H1 (cell line): Measurements from ENCODE around the gene PHLDA2. TPM values are rescaled to one million over a fixed set of nuclear protein-coding genes. Genes with fewer than 3 reads are reported as not detected.

Experiments used
- CTCF ChIA-PET: fragments of 300-600 bp; sonication (Branson Sonifier 250); formaldehyde crosslinking; loops from one replicate; lab custom pipeline; 2021; ENCODE audit not compliant: partially characterized antibody; lab: Charles Lee
- POLR2A ChIA-PET: fragments of 300-600 bp; sonication (Branson Sonifier 250); formaldehyde crosslinking; loops from one replicate; lab custom pipeline; 2021; ENCODE audit warnings: inconsistent platforms; ENCODE audit not compliant: partially characterized antibody; lab: Charles Lee
- DNase-seq, 2 experiments: peaks; one replicate each; pipeline versions ENCODE4 v3.0.0 to v3.0.0-alpha.2; 2010 to 2022; ENCODE audit warnings: low spot score in 2 of 2, low read depth in 1 of 2, mixed read lengths in 1 of 2
- FAIRE-seq: peaks from 2 replicates; lab custom pipeline; 2011; peaks lifted over from hg19 to GRCh38; lab: Jason Lieb, UNC
- H2AFZ ChIP-seq: 2 replicates; pipeline ENCODE4 v1.8.1; 2012; ENCODE audit warnings: low read length, inconsistent platforms
- H2AK5ac ChIP-seq: 2 replicates; pipeline ENCODE4 v1.6.1; 2013; ENCODE audit warnings: low read depth, low read length
- H2BK120ac ChIP-seq: replicated peaks from 2 replicates; pipeline ENCODE3; 2013; ENCODE audit warnings: low read depth, low read length, inconsistent platforms
- H2BK12ac ChIP-seq: 2 replicates; pipeline ENCODE4 v1.6.1; 2013; ENCODE audit warnings: low read depth, low read length
- H2BK15ac ChIP-seq: 2 replicates; pipeline ENCODE4 v1.6.1; 2013; ENCODE audit warnings: low read length
- H2BK20ac ChIP-seq: 2 replicates; pipeline ENCODE4 v1.6.1; 2013; ENCODE audit warnings: low read length
- H2BK5ac ChIP-seq: 2 replicates; pipeline ENCODE4 v1.6.1; 2013; ENCODE audit warnings: low read depth, low read length
- H3K14ac ChIP-seq: 2 replicates; pipeline ENCODE4 v1.6.1; 2013; ENCODE audit warnings: inconsistent platforms; ENCODE audit not compliant: insufficient read length
- H3K18ac ChIP-seq: 2 replicates; pipeline ENCODE4 v1.6.1; 2013; ENCODE audit warnings: low read length; ENCODE audit errors: extremely low read depth
- H3K23ac ChIP-seq: 2 replicates; pipeline ENCODE4 v1.6.1; 2013; ENCODE audit warnings: inconsistent platforms; ENCODE audit not compliant: insufficient read length
- H3K23me2 ChIP-seq: 2 replicates; pipeline ENCODE4 v1.6.1; 2013; ENCODE audit warnings: low read depth, low read length
- H3K27ac ChIP-seq: 2 replicates; pipeline ENCODE4 v1.6.1; 2011; ENCODE audit warnings: low read depth, low read length, inconsistent platforms
- H3K27me3 ChIP-seq, 4 experiments: replicated peaks in 1 of 4; 1 replicate in 1 of 4; 2 replicates in 3 of 4; pipeline versions ENCODE4 v1.6.1 to v1.8.1; 2011 to 2013; ENCODE audit warnings: low read length in 3 of 4, mild to moderate bottlenecking in 3 of 4, inconsistent platforms in 2 of 4, mixed read lengths in 2 of 4, moderate library complexity in 1 of 4; ENCODE audit not compliant: control insufficient read depth in 3 of 4, insufficient read depth in 3 of 4; ENCODE audit errors: extremely low read depth in 1 of 4
- H3K36me3 ChIP-seq, 4 experiments: 2 replicates each; pipeline versions ENCODE4 v1.6.1 to v1.8.1; 2011 to 2013; ENCODE audit warnings: mild to moderate bottlenecking in 4 of 4, low read length in 3 of 4, moderate library complexity in 2 of 4, control low read depth in 1 of 4, inconsistent platforms in 1 of 4; ENCODE audit not compliant: insufficient read depth in 4 of 4, control insufficient read depth in 2 of 4
- H3K4ac ChIP-seq: replicated peaks from 2 replicates; pipeline ENCODE3; 2013; ENCODE audit warnings: low read length, low read depth, mixed read lengths, inconsistent platforms; ENCODE audit not compliant: insufficient read length
- H3K4me1 ChIP-seq, 4 experiments: replicated peaks in 1 of 4; 1 replicate in 1 of 4; 2 replicates in 3 of 4; pipeline versions ENCODE4 v1.6.1 to v1.8.1; 2011 to 2013; ENCODE audit warnings: low read length in 3 of 4, inconsistent platforms in 2 of 4, mixed read lengths in 1 of 4; ENCODE audit not compliant: insufficient read depth in 4 of 4, control insufficient read depth in 3 of 4
- H3K4me2 ChIP-seq, 2 experiments: 2 replicates each; pipeline versions ENCODE4 v1.6.1 to v1.8.1; 2011 to 2013; ENCODE audit warnings: low read depth in 2 of 2, low read length in 2 of 2, control low read depth in 1 of 2, inconsistent platforms in 1 of 2, mild to moderate bottlenecking in 1 of 2; ENCODE audit not compliant: insufficient read depth in 1 of 2
- H3K4me3 ChIP-seq, 4 experiments: fragments of 200-600, 300-600 bp in 1 of 4; sonication (generic), shearing (Covaris generic), sonication (Bioruptor Twin) in 1 of 4; 2 replicates each; pipeline versions ENCODE4 v1.5.1 to v1.8.1; 2011 to 2016; ENCODE audit warnings: low read length in 4 of 4, low read depth in 3 of 4, control low read depth in 2 of 4, inconsistent platforms in 2 of 4, mild to moderate bottlenecking in 2 of 4, mixed read lengths in 1 of 4, moderate library complexity in 1 of 4; ENCODE audit not compliant: insufficient read depth in 2 of 4; ENCODE audit errors: extremely low read depth in 1 of 4
- H3K56ac ChIP-seq: replicated peaks from 2 replicates; pipeline ENCODE3; 2013; ENCODE audit warnings: low read depth, mild to moderate bottlenecking, mixed read lengths, low read length, inconsistent platforms; ENCODE audit not compliant: insufficient read length
- H3K79me1 ChIP-seq: 2 replicates; pipeline ENCODE4 v1.6.1; 2013; ENCODE audit warnings: low read depth, low read length, control low read depth
- H3K79me2 ChIP-seq, 2 experiments: 2 replicates each; pipeline versions ENCODE4 v1.6.1 to v1.8.1; 2012 to 2013; ENCODE audit warnings: low read length in 2 of 2, mild to moderate bottlenecking in 2 of 2, inconsistent platforms in 1 of 2; ENCODE audit not compliant: insufficient read depth in 2 of 2, control insufficient read depth in 1 of 2
- H3K9ac ChIP-seq, 4 experiments: replicated peaks in 1 of 4; 1 replicate in 1 of 4; 2 replicates in 3 of 4; pipeline versions ENCODE4 v1.6.1 to v1.8.1; 2011 to 2013; ENCODE audit warnings: low read depth in 3 of 4, low read length in 3 of 4, control low read depth in 2 of 4, mild to moderate bottlenecking in 2 of 4, moderate library complexity in 2 of 4, inconsistent platforms in 1 of 4; ENCODE audit errors: extremely low read depth in 1 of 4
- H3K9me3 ChIP-seq, 2 experiments: 2 replicates each; pipeline versions ENCODE4 v1.6.1 to v1.8.1; 2012 to 2013; ENCODE audit warnings: mild to moderate bottlenecking in 2 of 2, moderate library complexity in 2 of 2, control low read depth in 1 of 2, inconsistent platforms in 1 of 2, low read depth in 1 of 2, low read length in 1 of 2, mixed read lengths in 1 of 2; ENCODE audit not compliant: insufficient read depth in 2 of 2
- H4K20me1 ChIP-seq, 2 experiments: replicated peaks in 1 of 2; 2 replicates each; pipeline versions ENCODE3 to v1.8.1; 2011 to 2013; ENCODE audit warnings: inconsistent platforms in 2 of 2, low read length in 2 of 2, mild to moderate bottlenecking in 1 of 2; ENCODE audit not compliant: insufficient read depth in 2 of 2, control insufficient read depth in 1 of 2
- H4K5ac ChIP-seq: 2 replicates; pipeline ENCODE4 v1.6.1; 2013; ENCODE audit warnings: low read length, low read depth, mixed read lengths, inconsistent platforms; ENCODE audit not compliant: insufficient read length
- H4K8ac ChIP-seq: 2 replicates; pipeline ENCODE4 v1.8.0; 2013; ENCODE audit warnings: mild to moderate bottlenecking, moderate library complexity, low read length, inconsistent platforms; ENCODE audit not compliant: insufficient read depth; ENCODE audit errors: extremely low read depth
- H4K91ac ChIP-seq: replicated peaks from 2 replicates; pipeline ENCODE3; 2013; ENCODE audit warnings: low read length, mixed read lengths, inconsistent platforms; ENCODE audit not compliant: insufficient read length
- POLR2A ChIP-seq, 2 experiments: IDR thresholded peaks; 1 replicate in 1 of 2; 2 replicates in 1 of 2; pipeline ENCODE4 v1.6.1; 2011; ENCODE audit warnings: low read depth in 2 of 2, low read length in 2 of 2, mild to moderate bottlenecking in 2 of 2; ENCODE audit errors: control extremely low read depth in 1 of 2
- TAF1 ChIP-seq: IDR thresholded peaks from 2 replicates; pipeline ENCODE4 v1.6.1; 2011; ENCODE audit warnings: mild to moderate bottlenecking, low read depth, low read length
- WGBS, 2 experiments: shearing (Covaris generic) in 1 of 2; methylation state at CpG; one replicate each; pipeline versions ENCODE4 v1.1.6 to v1.1.7; 2013 to 2015; ENCODE audit warnings: low lambda C conversion rate in 2 of 2, mixed read lengths in 2 of 2, inconsistent platforms in 1 of 2, low coverage in 1 of 2, missing lambda C conversion rate in 1 of 2; ENCODE audit not compliant: insufficient replicate concordance in 2 of 2, insufficient coverage in 1 of 2, insufficient read length in 1 of 2; ENCODE audit errors: extremely low coverage in 1 of 2, missing lambda C conversion rate in 1 of 2; 5-methylcytosine and 5-hydroxymethylcytosine counted together
- polyA plus RNA-seq, 7 experiments: library from polyadenylated mRNA; depleted of rRNA in 3 of 7; stranded (reverse) in 5 of 7; unstranded in 2 of 7; fragments of >200 nt in 5 of 7; fragments of 200-250 nt in 2 of 7; gene quantifications; 1 replicate in 5 of 7; 2 replicates in 1 of 7; 4 replicates in 1 of 7; pipeline versions ENCODE4 v1.2.1 to v1.2.3, GENCODE V29; 2011 to 2013; ENCODE audit warnings: missing spikeins in 2 of 7, mixed read lengths in 2 of 7
- total RNA-seq: library from RNA; stranded (reverse); fragmentation: NEBNext Ultra II Directional; extraction: Animal tissue kit (Norgen Biotek cat#: 25700); gene quantifications from 2 replicates; pipeline ENCODE4 v1.2.1, GENCODE V29; 2021

The PHLDA2 gene
- total and polyA plus RNA-seq, 2 of the 8 experiments (the other 6 are each of a cell fraction or from before 2014, with no cell fraction given): 5.2 to 7.6 TPM

GRCh38 chr11:2945757-2946287 is 16.6 kb upstream of the PHLDA2 start:
- Histone ChIP-seq H3K4me2 (peak overlapping the region; percentile 27 to 49; a peak in 3 of 4 replicates), H2BK120ac (no peak overlapping the region), H2AK5ac (no peak overlapping the region), H3K18ac (peak overlapping the region; percentile 28; the same call in 1 of the 2 replicates), H2BK20ac (no peak overlapping the region), H3K9ac (no peak overlapping the region), H3K79me2 (no peaks in the 10 kb centered on the region), H3K23me2 (no peaks in the 10 kb centered on the region), H4K91ac (no peak overlapping the region), H2AFZ (no peak overlapping the region), H3K27ac (no peak overlapping the region), H3K14ac (no peak overlapping the region), H3K23ac (no peak overlapping the region), H3K4me1 (peaks cover 0 to 26% (median 12%) of the 10 kb centered on the region in 4 experiments; a peak in 6 of 7 replicates), H4K8ac (no peak overlapping the region), H4K5ac (no peak overlapping the region), H3K36me3 (peaks cover 12 to 41% (median 26%) of the 10 kb centered on the region in 4 experiments), H3K9me3 (no peaks in the 10 kb centered on the region), H3K79me1 (peaks cover 6% of the 10 kb centered on the region), H4K20me1 (peaks cover 28 to 39% of the 10 kb centered on the region in 2 experiments), H2BK15ac (no peak overlapping the region), H3K4me3 (peak overlapping the region in 1 of 4 experiments; percentile 15; a peak in 1 of 8 replicates), H3K4ac (no peak overlapping the region), H2BK5ac (no peak overlapping the region), H2BK12ac (no peak overlapping the region), H3K56ac (no peak overlapping the region), H3K27me3 (no peaks in the 10 kb centered on the region)
- CTCF ChIA-PET: interaction anchor here (0.5 to 2.1 kb wide), 10 partner anchors 9 to 147 kb away, joined by 3 to 8 read pairs (median 5); partner anchors contain the start of gene PHLDA2
- FAIRE-seq (no peak), DNase-seq (no peak)
- TF ChIP-seq TAF1 (no peak), POLR2A (IDR thresholded peaks at IDR 0.05; ENCODE audit: control extremely low read depth in 1 of 2, low read depth in 2 of 2, low read length in 2 of 2) (0 out of 3 replicates have a peak, but pooled peaks of 1 of the 2 experiments have one; percentile 35)
- 58% methylated on average over 8 of the region's 8 CpGs; no CpG with 5 or more reads in 1 of the 2 experiments for WGBS, 2 experiments
- POLR2A ChIA-PET: interaction anchor here (0.6 to 3.0 kb wide), 8 partner anchors 11 to 47 kb away, joined by 3 to 13 read pairs (median 4); partner anchors contain the start of genes NAP1L4 and PHLDA2
